HCEC 1CT (cell line): ENCODE results near the gene PLTP.

ENCODE experiments used
- DNase-seq: peaks from one replicate; pipeline ENCODE4 v3.0.0-alpha.2; 2017

Gene PLTP

GRCh38 chr20:45867819-45868176 is 44.2 kb downstream of the PLTP start:
- peak; percentile 75 for DNase-seq

GRCh38 chr20:45867136-45867818 is 44.7 kb downstream of the PLTP start:
- no peak for DNase-seq

- DNase-seq, result no peak
Observed at GRCh38 chr20:45866454-45866853, 45.5 kb downstream of the PLTP start.

GRCh38 chr20:45863543-45864470 is 48.1 kb downstream of the PLTP start:
- no peak for DNase-seq

- no peak for DNase-seq
Observed at GRCh38 chr20:45861221-45862075, 50.5 kb downstream of the PLTP start.

- no peak for DNase-seq
Observed at GRCh38 chr20:45860560-45861220, 51.3 kb downstream of the PLTP start.

- no peak for DNase-seq
Observed at GRCh38 chr20:45859916-45860315, 52.0 kb downstream of the PLTP start.

GRCh38 chr20:45857882-45858216 is 54.1 kb downstream of the PLTP start:
- DNase-seq, result no peak

GRCh38 chr20:45857114-45857881 is 54.7 kb downstream of the PLTP start, which contains the start of the genes ACOT8 and ZSWIM3:
ACOT8 (minus strand) TSS chr20:45857392; CDS start chr20:45857315, 77 bp downstream.
ZSWIM3 (plus strand) TSS chr20:45857614; CDS start chr20:45857826, 212 bp downstream.
- peak; percentile 100 for DNase-seq

- DNase-seq, result no peak
Observed at GRCh38 chr20:45853484-45853883, 58.5 kb downstream of the PLTP start.

- no peak for DNase-seq
Observed at GRCh38 chr20:45852326-45852725, 59.6 kb downstream of the PLTP start.

GRCh38 chr20:45851501-45851900 is 60.5 kb downstream of the PLTP start:
- DNase-seq, result no peak

- DNase-seq, result no peak
Observed at GRCh38 chr20:45850926-45851325, 61.0 kb downstream of the PLTP start.

- DNase-seq, result no peak
Observed at GRCh38 chr20:45850238-45850637, 61.7 kb downstream of the PLTP start.

GRCh38 chr20:45848969-45849582 is 62.9 kb downstream of the PLTP start:
- no peak for DNase-seq
